DND-41 (cell line): Measurements from ENCODE around the gene OCIAD1.

Experiments
- ATAC-seq: fragments of 200-7000 bp; cut with Tn5 transposase; 3 replicates; pipeline ENCODE4 v1.9.1; 2021; ENCODE audit warnings: low read depth; ENCODE audit not compliant: insufficient read depth
- DNase-seq: peaks from one replicate; pipeline ENCODE4 v3.0.0-alpha.2; 2020
- H2AFZ ChIP-seq: 2 replicates; pipeline ENCODE4 v1.6.0; 2012; ENCODE audit warnings: low read depth, low read length
- H3K27ac ChIP-seq: 2 replicates; pipeline ENCODE4 v1.5.1; 2012; ENCODE audit warnings: low read length, inconsistent platforms
- H3K27me3 ChIP-seq: fragments of 200-600 bp; sonication (generic); 2 replicates; pipeline ENCODE4 v1.6.0; 2012; ENCODE audit warnings: low read length, mild to moderate bottlenecking, inconsistent platforms; ENCODE audit not compliant: insufficient read depth, poor library complexity
- H3K36me3 ChIP-seq: 2 replicates; pipeline ENCODE4 v1.5.1; 2012; ENCODE audit warnings: low read length, inconsistent platforms; ENCODE audit not compliant: insufficient read depth
- H3K4me1 ChIP-seq: 2 replicates; pipeline ENCODE4 v1.5.1; 2012; ENCODE audit warnings: mild to moderate bottlenecking, low read length; ENCODE audit not compliant: insufficient read depth
- H3K4me2 ChIP-seq: 2 replicates; pipeline ENCODE4 v1.6.0; 2012; ENCODE audit warnings: mild to moderate bottlenecking, moderate library complexity, low read length, inconsistent platforms; ENCODE audit not compliant: insufficient read depth
- H3K4me3 ChIP-seq, 2 experiments: fragments of 200-600 bp in 1 of 2; shearing (Covaris generic) in 1 of 2; 2 replicates each; pipeline ENCODE4 v1.5.1; 2012 to 2016; ENCODE audit warnings: inconsistent platforms in 2 of 2, low read length in 2 of 2, mild to moderate bottlenecking in 2 of 2, low read depth in 1 of 2, moderate library complexity in 1 of 2
- H3K79me2 ChIP-seq: 2 replicates; pipeline ENCODE4 v1.6.0; 2012; ENCODE audit warnings: low read length, inconsistent platforms; ENCODE audit not compliant: insufficient read depth
- H3K9ac ChIP-seq: 2 replicates; pipeline ENCODE4 v1.6.0; 2012; ENCODE audit warnings: low read depth, mild to moderate bottlenecking, inconsistent platforms, low read length, moderate library complexity
- H3K9me3 ChIP-seq: 2 replicates; pipeline ENCODE4 v1.5.1; 2012; ENCODE audit warnings: low read length, moderate library complexity, mild to moderate bottlenecking, inconsistent platforms; ENCODE audit not compliant: insufficient read depth, severe bottlenecking
- H4K20me1 ChIP-seq: 2 replicates; pipeline ENCODE4 v1.6.0; 2012; ENCODE audit warnings: low read length; ENCODE audit not compliant: insufficient read depth
- CTCF ChIP-seq: IDR thresholded peaks from 2 replicates; pipeline ENCODE4 v1.5.1; 2012; ENCODE audit warnings: borderline replicate concordance, low read length, moderate library complexity, mild to moderate bottlenecking; ENCODE audit not compliant: poor library complexity, severe bottlenecking; ENCODE audit errors: extremely low read depth
- EZH2 ChIP-seq: IDR thresholded peaks from 3 replicates; pipeline ENCODE4 v1.6.1; 2012; ENCODE audit warnings: borderline replicate concordance, low read depth, mild to moderate bottlenecking, moderate library complexity, low read length, inconsistent platforms; ENCODE audit not compliant: severe bottlenecking

Gene OCIAD1

GRCh38 chr4:48899432-48899749, 68.5 kb downstream of the OCIAD1 start:
- Histone ChIP-seq H3K36me3 (peaks cover 89% of the 10 kb centered on the region), H2AFZ (no peak overlapping the region), H3K4me1 (peaks cover 5% of the 10 kb centered on the region; the same call in 1 of the 2 replicates), H3K4me3 (no peak overlapping the region), H3K9ac (no peak overlapping the region), H3K4me2 (no peak overlapping the region), H4K20me1 (no peaks in the 10 kb centered on the region), H3K27me3 (no peaks in the 10 kb centered on the region), H3K27ac (no peak overlapping the region), H3K9me3 (no peaks in the 10 kb centered on the region), H3K79me2 (peaks cover 2% of the 10 kb centered on the region)
- no peak for TF ChIP-seq EZH2
- no peak for TF ChIP-seq CTCF
- ATAC-seq, result no peak
- DNase-seq, result no peak

DNA sequence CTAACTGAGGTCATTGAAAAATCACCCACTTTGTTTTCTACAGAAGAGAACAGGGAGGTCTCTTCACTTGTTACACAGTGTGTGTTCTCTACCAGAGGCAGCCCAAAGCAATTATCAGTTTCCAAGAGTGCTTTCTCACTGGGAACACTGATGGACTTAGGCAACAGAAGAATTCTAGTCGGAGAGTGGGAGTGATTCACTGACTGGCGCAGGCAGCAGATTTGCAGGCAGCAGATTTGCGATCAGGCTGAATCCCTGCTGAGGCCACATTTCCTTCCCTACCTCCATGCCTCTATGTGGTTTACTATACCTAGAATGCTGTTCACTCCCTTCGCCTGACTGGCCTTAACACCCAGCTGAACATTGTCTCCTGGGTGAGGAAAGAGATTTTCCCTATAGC, 69.1 kb downstream of the OCIAD1 start:
- peaks cover 10% of the 10 kb centered on the region for H3K4me1 ChIP-seq
- H4K20me1 ChIP-seq, result no peaks in the 10 kb centered on the region
- TF ChIP-seq CTCF, result no peak
- TF ChIP-seq EZH2, result no peak
- H3K9me3 ChIP-seq, result no peaks in the 10 kb centered on the region
- H3K4me2 ChIP-seq, result no peak overlapping the region
- H3K9ac ChIP-seq, result no peak overlapping the region
- no peak overlapping the region for H2AFZ ChIP-seq
- DNase-seq, result no peak
- H3K79me2 ChIP-seq, result peaks cover 7% of the 10 kb centered on the region
- no peak for ATAC-seq
- H3K27ac ChIP-seq, result no peak overlapping the region
- H3K36me3 ChIP-seq, result peaks cover 89% of the 10 kb centered on the region
- H3K27me3 ChIP-seq, result no peaks in the 10 kb centered on the region
- H3K4me3 ChIP-seq, result no peak overlapping the region

GRCh38 chr4:48901196-48901595, 70.3 kb downstream of the OCIAD1 start:
- H4K20me1 ChIP-seq, result no peaks in the 10 kb centered on the region
- H3K9me3 ChIP-seq, result no peaks in the 10 kb centered on the region
- peaks cover 22% of the 10 kb centered on the region for H3K4me1 ChIP-seq
- H3K27ac ChIP-seq, result no peak overlapping the region
- peaks cover 79% of the 10 kb centered on the region for H3K36me3 ChIP-seq
- H3K4me2 ChIP-seq, result no peak overlapping the region
- H2AFZ ChIP-seq, result no peak overlapping the region
- no peak overlapping the region for H3K9ac ChIP-seq
- H3K4me3 ChIP-seq, result no peak overlapping the region
- peaks cover 20% of the 10 kb centered on the region for H3K79me2 ChIP-seq
- ATAC-seq, result no peak
- TF ChIP-seq CTCF (no peak), EZH2 (no peak)
- no peaks in the 10 kb centered on the region for H3K27me3 ChIP-seq
- no peak for DNase-seq

GRCh38 chr4:48902266-48902665, 71.4 kb downstream of the OCIAD1 start:
- no peaks in the 10 kb centered on the region for H3K9me3 ChIP-seq
- peaks cover 26% of the 10 kb centered on the region for H3K79me2 ChIP-seq
- ATAC-seq (no peak), DNase-seq (no peak)
- peaks cover 68% of the 10 kb centered on the region for H3K36me3 ChIP-seq
- no peak overlapping the region for H3K4me2 ChIP-seq
- no peak overlapping the region for H3K4me3 ChIP-seq
- H3K27ac ChIP-seq, result no peak overlapping the region
- no peaks in the 10 kb centered on the region for H3K27me3 ChIP-seq
- H3K9ac ChIP-seq, result no peak overlapping the region
- H2AFZ ChIP-seq, result no peak overlapping the region
- no peaks in the 10 kb centered on the region for H4K20me1 ChIP-seq
- TF ChIP-seq CTCF, result no peak
- TF ChIP-seq EZH2, result no peak
- H3K4me1 ChIP-seq, result peaks cover 28% of the 10 kb centered on the region
